Measurements from ENCODE around the gene DTNA.

The DTNA gene

GRCh38 chr18:34848695-34849094 lies 138.6 kb downstream of the DTNA start:
- peak; percentile 17 for DNase-seq (ENCODE audit: low read depth, low spot score)

DNA sequence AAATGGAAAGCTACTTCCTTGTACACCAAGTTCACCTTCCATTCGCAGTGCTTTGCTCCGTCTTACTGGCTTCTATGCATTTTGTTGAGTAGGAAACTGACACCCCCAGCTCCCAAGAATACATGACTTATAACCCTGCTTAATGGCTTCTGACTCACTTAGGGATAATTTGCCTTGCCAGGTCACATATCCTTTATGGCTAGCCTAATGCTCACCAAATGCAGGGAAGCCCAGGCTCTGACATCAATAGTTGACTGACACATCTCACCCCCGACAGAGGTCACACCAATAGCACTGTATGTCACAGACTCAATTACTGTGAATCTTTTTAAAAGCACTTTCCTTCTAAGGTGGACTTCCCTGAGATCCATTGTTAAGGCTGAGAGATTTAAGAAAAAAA lies 147.2 kb downstream of the DTNA start:
- no peak for DNase-seq (ENCODE audit: low read depth, low spot score)

DNA sequence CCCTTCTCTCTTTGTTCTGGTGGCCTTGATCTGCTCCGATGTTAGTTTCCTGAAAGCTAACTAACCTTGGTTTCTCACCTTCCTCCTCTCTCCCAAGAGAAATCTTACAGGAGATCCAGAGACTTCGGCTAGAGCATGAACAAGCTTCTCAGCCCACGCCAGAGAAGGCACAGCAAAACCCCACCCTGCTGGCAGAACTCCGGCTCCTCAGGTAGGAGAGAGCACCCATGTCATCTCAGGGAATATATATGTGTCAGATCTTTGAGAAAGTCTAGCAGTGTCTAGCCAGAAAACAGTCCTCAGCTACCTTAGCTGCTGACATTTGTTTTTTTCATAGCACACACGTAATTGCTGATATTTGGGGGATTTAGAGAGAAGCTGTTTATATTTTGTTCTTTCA lies 148.1 kb downstream of the DTNA start:
- no peak for DNase-seq (ENCODE audit: low read depth, low spot score)

- no peak for DNase-seq (ENCODE audit: low read depth, low spot score)
Observed at GRCh38 chr18:34859496-34859895, 149.4 kb downstream of the DTNA start.

DNA sequence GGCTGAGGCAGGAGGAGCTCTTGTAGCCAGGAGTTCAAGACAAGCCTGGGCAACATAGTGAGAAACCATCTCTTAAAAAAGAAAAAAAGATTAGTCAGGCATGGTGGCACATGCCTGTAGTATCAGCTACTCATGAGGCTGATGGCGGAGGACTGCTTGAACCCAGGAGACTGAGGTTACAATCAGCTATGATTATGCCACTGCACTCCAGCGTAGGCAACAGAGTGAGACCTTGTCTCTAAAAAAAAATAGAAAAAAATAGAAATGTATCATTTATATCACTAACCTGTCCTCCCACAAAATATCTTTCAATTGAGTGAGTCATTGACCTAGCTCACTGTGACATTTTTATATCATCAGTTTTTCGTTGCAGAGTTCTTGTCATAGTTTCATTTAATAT lies 152.5 kb downstream of the DTNA start:
- DNase-seq (ENCODE audit: low read depth, low spot score): no peak

- DNase-seq (ENCODE audit: low read depth, low spot score): no peak
Observed at GRCh38 chr18:34863702-34864101, 153.6 kb downstream of the DTNA start.

- no peak for DNase-seq (ENCODE audit: low read depth, low spot score)
Observed at GRCh38 chr18:34864836-34865497, 154.9 kb downstream of the DTNA start.

DNA sequence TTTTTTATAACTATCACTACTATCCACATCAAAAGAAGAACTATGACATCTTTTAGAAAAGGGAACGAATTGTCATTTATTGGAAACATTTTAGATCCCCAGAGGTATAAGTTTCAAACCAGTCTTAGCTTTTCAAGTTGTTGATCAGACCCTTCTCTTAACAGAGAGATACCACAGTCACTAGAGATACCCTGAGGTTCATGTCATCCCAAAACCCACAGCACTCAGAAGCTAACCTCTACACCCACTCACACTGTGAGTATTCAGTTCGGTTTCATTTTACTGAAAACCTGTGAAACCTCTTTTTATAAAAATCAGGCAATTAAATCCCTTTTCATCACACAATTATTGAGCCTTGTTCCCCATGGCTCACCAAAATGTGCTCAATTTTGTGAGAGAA lies 156.2 kb downstream of the DTNA start:
- no peak for DNase-seq (ENCODE audit: low read depth, low spot score)

DNA sequence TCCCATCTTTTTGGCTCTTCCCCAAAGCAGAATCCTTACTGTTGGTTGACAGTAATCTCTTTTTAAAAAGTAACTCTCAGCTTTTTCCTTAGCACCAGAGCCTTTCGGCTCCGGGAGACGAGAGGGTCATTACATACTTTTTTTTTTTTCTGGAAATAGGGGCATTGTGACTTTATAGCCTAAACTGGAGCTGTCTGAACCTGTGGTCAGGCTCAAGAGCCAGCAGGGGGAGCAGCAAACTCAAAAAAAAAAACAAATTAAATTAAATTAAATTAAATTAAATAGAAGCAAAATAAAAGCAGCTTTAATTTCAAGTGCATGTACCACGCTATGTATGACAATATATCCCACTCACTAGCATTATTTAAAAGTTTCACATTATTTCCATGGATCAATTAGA lies 156.6 kb downstream of the DTNA start:
- DNase-seq (ENCODE audit: low read depth, low spot score): peak; percentile 23

GRCh38 chr18:34867520-34867919 lies 157.4 kb downstream of the DTNA start:
- no peak for DNase-seq (ENCODE audit: low read depth, low spot score)

- no peak for DNase-seq (ENCODE audit: low read depth, low spot score)
Observed at GRCh38 chr18:34870555-34871310, 160.6 kb downstream of the DTNA start.

- DNase-seq (ENCODE audit: low read depth, low spot score): no peak
Observed at GRCh38 chr18:34871435-34871834, 161.3 kb downstream of the DTNA start.

GRCh38 chr18:34872066-34872465 lies 162.0 kb downstream of the DTNA start:
- peak; percentile 39 for DNase-seq (ENCODE audit: low read depth, low spot score)

DNA sequence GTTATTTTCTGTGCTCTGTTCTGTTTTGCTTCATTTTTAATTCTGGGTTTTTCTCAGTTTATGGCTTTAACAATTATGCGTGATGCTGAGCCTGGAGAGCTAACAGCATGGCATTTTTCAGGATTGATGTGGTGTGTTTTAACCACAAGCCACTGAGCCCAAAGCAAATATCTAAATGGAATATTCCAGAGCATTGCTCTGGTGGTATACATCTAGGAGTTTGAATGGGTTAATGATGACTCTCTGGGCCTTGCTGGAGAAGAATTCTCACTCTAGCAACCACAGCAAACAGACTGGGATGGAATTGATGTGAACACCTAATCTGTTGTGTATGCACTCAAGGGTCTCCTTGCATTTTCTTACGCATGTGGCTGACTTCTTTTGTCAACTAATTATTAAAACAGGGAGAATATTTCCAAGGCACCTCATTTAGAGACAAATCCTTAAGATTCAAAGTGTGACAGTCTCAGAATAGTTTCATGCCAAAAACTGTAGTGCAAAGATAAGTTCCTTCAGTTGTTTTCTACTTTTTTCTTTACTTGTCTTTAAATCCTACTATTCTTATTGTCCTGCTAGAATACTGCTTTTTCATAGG lies 164.0 kb downstream of the DTNA start:
- DNase-seq (ENCODE audit: low read depth, low spot score): peak; percentile 85

DNA sequence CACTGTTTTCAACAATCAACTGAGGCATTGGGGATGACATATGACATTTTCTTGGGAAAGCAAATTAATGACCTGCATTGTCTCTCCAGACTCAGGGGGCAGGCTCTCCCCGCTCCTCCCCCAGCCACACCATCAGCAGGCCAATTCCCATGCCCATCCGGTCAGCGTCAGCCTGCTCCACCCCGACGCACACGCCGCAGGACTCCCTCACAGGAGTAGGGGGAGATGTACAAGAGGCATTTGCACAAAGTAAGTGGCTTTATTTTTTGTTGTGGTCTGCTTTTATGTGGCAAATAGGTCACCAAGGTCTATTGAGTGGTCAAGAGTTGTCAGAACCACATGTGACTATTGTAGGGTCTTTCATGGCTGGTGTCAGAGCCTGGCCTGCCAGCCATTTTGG lies 165.1 kb downstream of the DTNA start:
- DNase-seq (ENCODE audit: low read depth, low spot score): no peak

GRCh38 chr18:34880403-34880802 lies 170.3 kb downstream of the DTNA start:
- DNase-seq (ENCODE audit: low read depth, low spot score): no peak

DNA sequence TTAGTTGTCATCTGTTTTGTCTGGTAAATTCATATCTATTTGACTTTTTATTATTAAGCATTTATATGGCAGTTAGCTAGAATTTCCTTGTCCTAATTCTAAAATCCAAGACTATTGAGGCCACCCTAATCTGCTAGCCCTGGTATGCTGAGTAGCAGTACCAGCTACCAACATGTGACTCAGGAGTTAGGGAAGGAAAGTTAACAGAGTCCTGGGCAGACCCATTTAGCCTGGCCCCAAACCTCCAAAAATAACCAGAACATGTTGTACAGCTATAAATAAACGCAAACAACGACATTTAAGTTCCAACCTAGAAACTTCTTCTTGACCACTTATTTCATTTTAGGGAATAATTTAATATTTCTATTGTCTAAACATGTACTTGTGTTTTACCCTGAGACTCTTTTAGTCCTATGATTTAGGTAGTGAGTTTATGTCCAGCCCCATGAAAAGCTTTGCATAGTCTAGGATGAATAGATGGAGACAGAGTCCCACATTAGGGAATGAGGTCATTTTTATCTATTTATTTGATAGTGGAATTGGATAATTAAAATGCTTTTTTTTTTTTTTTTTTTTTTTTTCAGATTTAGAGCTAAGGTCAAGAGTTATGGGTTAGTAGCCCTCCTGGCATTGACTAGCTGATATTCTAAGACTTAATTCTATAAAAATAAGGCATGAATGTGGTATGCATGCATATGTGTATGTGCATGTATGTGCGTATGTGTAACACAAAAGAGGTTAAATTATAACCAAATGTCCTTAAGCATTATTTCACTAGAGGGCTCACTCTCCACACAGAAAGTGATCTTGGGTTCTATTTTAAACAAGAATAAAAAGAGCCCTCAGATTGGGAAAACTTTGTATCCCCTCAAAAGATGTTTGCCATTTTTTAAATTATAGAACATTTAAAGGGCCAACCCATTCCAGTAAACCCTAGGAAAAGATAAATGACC lies 171.1 kb downstream of the DTNA start:
- peak; percentile 18 for DNase-seq (ENCODE audit: low read depth, low spot score)

DNA sequence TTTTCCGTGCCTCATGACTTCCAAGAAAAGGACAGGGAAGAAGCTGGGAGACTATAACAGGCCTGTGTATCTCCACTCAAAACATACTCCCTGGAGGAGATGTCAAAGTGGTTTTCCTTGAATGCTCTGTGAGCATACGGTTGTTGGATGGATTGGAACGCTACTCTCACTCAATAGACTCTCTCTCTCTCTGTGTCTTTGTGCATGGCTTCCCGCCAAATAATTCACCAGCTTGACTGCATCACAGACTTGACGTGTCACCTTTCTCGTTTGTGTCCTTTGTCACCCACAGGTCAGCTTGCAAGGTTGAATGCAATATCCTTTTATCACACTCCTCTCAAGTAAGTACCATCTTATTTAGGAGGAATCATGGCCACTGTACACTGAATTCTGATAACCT lies 174.3 kb downstream of the DTNA start:
- no peak for DNase-seq (ENCODE audit: low read depth, low spot score)

DNA sequence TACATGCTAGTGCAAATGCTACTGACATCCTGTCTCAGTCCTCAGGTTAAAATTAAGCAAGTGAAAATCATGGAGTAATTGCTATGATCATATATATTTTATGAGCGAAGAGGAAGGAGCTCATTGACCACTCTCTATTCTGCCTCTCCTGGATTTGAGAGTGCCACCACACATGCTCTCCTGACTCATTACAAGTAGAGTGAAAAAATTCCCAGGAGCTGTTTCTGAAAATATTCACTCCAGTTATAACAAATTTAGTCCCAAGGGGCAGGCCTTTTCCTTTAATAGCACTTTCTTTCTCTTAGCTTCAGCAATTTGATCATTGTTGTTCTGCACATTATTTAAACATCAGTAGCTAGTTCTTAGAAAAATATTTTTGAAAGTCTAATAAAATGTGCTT lies 176.1 kb downstream of the DTNA start:
- no peak for DNase-seq (ENCODE audit: low read depth, low spot score)

- no peak for DNase-seq (ENCODE audit: low read depth, low spot score)
Observed at GRCh38 chr18:34887881-34888580, 177.9 kb downstream of the DTNA start.

- no peak for DNase-seq (ENCODE audit: low read depth, low spot score)
Observed at GRCh38 chr18:34890486-34891085, 180.5 kb downstream of the DTNA start.

Measured in astrocyte of the hippocampus (primary cell).